Measurements from ENCODE around the gene GSG1L2. TPM values are rescaled to one million over a fixed set of nuclear protein-coding genes. Genes with fewer than 3 reads are reported as not detected.

Gene GSG1L2
- total RNA-seq, 1 experiment from 2014 or later, result not detected

DNA sequence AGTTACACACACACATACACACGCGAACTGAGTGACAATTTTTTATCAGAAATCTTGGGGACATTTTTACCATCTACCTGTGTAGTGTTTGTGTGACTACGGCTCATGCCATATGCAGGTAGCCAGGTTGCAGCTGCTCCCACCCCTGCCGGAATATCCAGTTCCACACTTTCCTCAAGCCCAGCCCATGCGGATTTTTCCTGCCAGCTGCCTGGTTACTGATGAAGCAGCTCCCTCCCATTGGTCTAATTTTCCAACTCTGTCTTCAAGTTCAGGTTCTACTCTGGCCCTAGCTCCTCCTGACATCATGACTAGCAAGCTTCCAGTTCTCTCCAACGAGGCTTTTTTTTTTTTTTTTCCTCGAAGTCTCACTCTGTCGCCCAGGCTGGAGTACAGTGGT is 4.8 kb downstream of the GSG1L2 start:
- CTCF ChIA-PET, result no interaction called here
- no peak overlapping the region for H3K4me3 ChIP-seq (replicated peaks in 1 of 2; ENCODE audit: low read depth in 1 of 2, low read length in 2 of 2)
- no peak overlapping the region for H3K27ac ChIP-seq (ENCODE audit: low read depth, low read length)
- intact Hi-C loops (cut with micrococcal nuclease), result no loop called here
- peak; percentile 83 for ATAC-seq
- POLR2A ChIA-PET, result no interaction called here
- no peaks in the 10 kb centered on the region for H3K27me3 ChIP-seq (ENCODE audit: insufficient read depth, low read length)
- no peak overlapping the region for H3K4me2 ChIP-seq (ENCODE audit: low read length)
- H3K79me2 ChIP-seq (ENCODE audit: insufficient read depth, low read length), result no peaks in the 10 kb centered on the region
- peaks cover 3 to 12% of the 10 kb centered on the region in 2 experiments; a peak in 2 of 4 replicates for H3K4me1 ChIP-seq (ENCODE audit: control insufficient read depth in 1 of 2, insufficient read depth in 2 of 2, low read length in 2 of 2)
- RAD21 ChIA-PET (ENCODE audit: low non-redundant PET in 1 of 2, low total read pairs in 2 of 2, uncharacterized antibody in 2 of 2, unreplicated experiment in 2 of 2), result no interaction called here
- no peaks in the 10 kb centered on the region for H4K20me1 ChIP-seq (ENCODE audit: insufficient read depth)
- TF ChIP-seq, protein P1, sequence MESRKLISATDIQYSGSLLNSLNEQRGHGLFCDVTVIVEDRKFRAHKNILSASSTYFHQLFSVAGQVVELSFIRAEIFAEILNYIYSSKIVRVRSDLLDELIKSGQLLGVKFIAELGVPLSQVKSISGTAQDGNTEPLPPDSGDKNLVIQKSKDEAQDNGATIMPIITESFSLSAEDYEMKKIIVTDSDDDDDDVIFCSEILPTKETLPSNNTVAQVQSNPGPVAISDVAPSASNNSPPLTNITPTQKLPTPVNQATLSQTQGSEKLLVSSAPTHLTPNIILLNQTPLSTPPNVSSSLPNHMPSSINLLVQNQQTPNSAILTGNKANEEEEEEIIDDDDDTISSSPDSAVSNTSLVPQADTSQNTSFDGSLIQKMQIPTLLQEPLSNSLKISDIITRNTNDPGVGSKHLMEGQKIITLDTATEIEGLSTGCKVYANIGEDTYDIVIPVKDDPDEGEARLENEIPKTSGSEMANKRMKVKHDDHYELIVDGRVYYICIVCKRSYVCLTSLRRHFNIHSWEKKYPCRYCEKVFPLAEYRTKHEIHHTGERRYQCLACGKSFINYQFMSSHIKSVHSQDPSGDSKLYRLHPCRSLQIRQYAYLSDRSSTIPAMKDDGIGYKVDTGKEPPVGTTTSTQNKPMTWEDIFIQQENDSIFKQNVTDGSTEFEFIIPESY (IDR thresholded peaks at IDR 0.05; ENCODE audit: extremely low read depth, insufficient replicate concordance, low read length), result no peak
- peak; percentile 74 for TF ChIP-seq SP1 (IDR thresholded peaks at IDR 0.05; ENCODE audit: low read depth)
- no peak overlapping the region for H2AFZ ChIP-seq (ENCODE audit: low read depth, low read length, poor library complexity, severe bottlenecking)
- no peaks in the 10 kb centered on the region for H3K36me3 ChIP-seq (ENCODE audit: control insufficient read depth in 1 of 2, insufficient read depth in 2 of 2, low read length in 2 of 2)
- no peaks in the 10 kb centered on the region for H3K9me3 ChIP-seq (ENCODE audit: control insufficient read depth in 1 of 2, insufficient read depth in 1 of 2, low read depth in 1 of 2, low read length in 2 of 2)
- peak; percentile 61 for DNase-seq (ENCODE audit: low read depth, low spot score)
- BruUV-seq (replicated peaks), result no TSS peak
- H3K9ac ChIP-seq (ENCODE audit: low read length), result no peak overlapping the region
- H3K9me2 ChIP-seq (ENCODE audit: insufficient read depth), result no peaks in the 10 kb centered on the region

DNA sequence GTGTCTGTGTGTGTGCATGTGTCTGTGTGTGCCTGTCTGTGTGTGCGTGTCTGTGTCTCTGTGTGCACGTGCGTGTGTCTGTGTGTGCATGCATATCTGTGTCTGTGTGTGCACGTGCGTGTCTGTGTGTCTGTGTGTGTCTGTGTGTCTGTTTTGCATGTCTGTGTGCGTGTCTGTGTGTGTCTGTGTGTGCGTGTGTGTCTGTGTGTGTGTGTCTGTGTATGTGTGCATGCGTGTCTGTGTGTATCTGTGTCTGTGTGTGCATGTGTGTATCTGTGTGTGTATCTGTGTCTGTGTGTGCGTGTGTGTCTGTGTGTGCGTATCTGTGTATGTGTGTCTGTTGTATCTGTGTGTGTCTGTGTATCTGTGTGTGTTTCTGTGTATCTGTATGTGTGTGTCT is 5.4 kb downstream of the GSG1L2 start:
- TF ChIP-seq CEBPB (IDR thresholded peaks at IDR 0.05; ENCODE audit: low read depth), result no peak
- TF ChIP-seq CBX3 (IDR thresholded peaks at IDR 0.05; ENCODE audit: low read depth), result no peak
- no peak for TF ChIP-seq SRF (IDR thresholded peaks at IDR 0.05; ENCODE audit: low read depth)
- TF ChIP-seq POLR2AphosphoS5 (IDR thresholded peaks at IDR 0.05; ENCODE audit: low read depth, low read length), result no peak
- TF ChIP-seq, protein P2, sequence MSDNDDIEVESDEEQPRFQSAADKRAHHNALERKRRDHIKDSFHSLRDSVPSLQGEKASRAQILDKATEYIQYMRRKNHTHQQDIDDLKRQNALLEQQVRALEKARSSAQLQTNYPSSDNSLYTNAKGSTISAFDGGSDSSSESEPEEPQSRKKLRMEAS (IDR thresholded peaks at IDR 0.05), result no peak
- TF ChIP-seq ZNF274 (IDR thresholded peaks at IDR 0.05; ENCODE audit: low read depth, low read length), result no peak
- no peak for TF ChIP-seq FOSL1 (IDR thresholded peaks at IDR 0.05; ENCODE audit: low read depth)
- Histone ChIP-seq H3K9ac (ENCODE audit: low read length) (no peak overlapping the region), H3K4me2 (ENCODE audit: low read length) (no peak overlapping the region), H2AFZ (ENCODE audit: low read depth, low read length, poor library complexity, severe bottlenecking) (no peak overlapping the region), H4K20me1 (ENCODE audit: insufficient read depth) (no peaks in the 10 kb centered on the region), H3K79me2 (ENCODE audit: insufficient read depth, low read length) (no peaks in the 10 kb centered on the region), H3K9me2 (ENCODE audit: insufficient read depth) (no peaks in the 10 kb centered on the region), H3K27ac (ENCODE audit: low read depth, low read length) (no peak overlapping the region), H3K4me3 (replicated peaks in 1 of 2; ENCODE audit: low read depth in 1 of 2, low read length in 2 of 2) (no peak overlapping the region), H3K36me3 (ENCODE audit: control insufficient read depth in 1 of 2, insufficient read depth in 2 of 2, low read length in 2 of 2) (no peaks in the 10 kb centered on the region), H3K27me3 (ENCODE audit: insufficient read depth, low read length) (no peaks in the 10 kb centered on the region), H3K4me1 (ENCODE audit: control insufficient read depth in 1 of 2, insufficient read depth in 2 of 2, low read length in 2 of 2) (peaks cover 3 to 12% of the 10 kb centered on the region in 2 experiments; a peak in 2 of 4 replicates), H3K9me3 (ENCODE audit: control insufficient read depth in 1 of 2, insufficient read depth in 1 of 2, low read depth in 1 of 2, low read length in 2 of 2) (no peaks in the 10 kb centered on the region)
- no TSS peak for BruUV-seq (replicated peaks)
- ChIA-PET CTCF (no interaction called here), RAD21 (ENCODE audit: low non-redundant PET in 1 of 2, low total read pairs in 2 of 2, uncharacterized antibody in 2 of 2, unreplicated experiment in 2 of 2) (no interaction called here), POLR2A (no interaction called here)
- ATAC-seq (no peak), DNase-seq (ENCODE audit: low read depth, low spot score) (no peak)
- intact Hi-C loops (cut with micrococcal nuclease), result no loop called here
